Chondrocyte (in vitro differentiated cells): ENCODE data around the gene DGKG. TPM values are rescaled to one million over a fixed set of nuclear protein-coding genes. Genes with fewer than 3 reads are reported as not detected.
A peak's percentile ranks its signal among the peaks of the same experiment; 100 is the strongest.

Experiments
- DNase-seq: peaks from one replicate; pipeline ENCODE4 v3.0.0; 2021; ENCODE audit warnings: mixed read lengths, low spot score
- H3K27ac Mint-ChIP-seq: one replicate; pipeline ENCODE4 v1.8.0; 2021; ENCODE audit warnings: mild to moderate bottlenecking, moderate library complexity, mixed read lengths; ENCODE audit not compliant: unreplicated experiment
- H3K27me3 Mint-ChIP-seq: 2 replicates; pipeline ENCODE4 v1.8.0; 2021; ENCODE audit warnings: low read depth, mixed read lengths
- H3K36me3 Mint-ChIP-seq: 2 replicates; pipeline ENCODE4 v1.8.0; 2021; ENCODE audit warnings: low read depth, mixed read lengths
- H3K4me1 Mint-ChIP-seq: 2 replicates; pipeline ENCODE4 v1.8.0; 2021; ENCODE audit warnings: low read depth, mild to moderate bottlenecking, mixed read lengths
- H3K4me3 Mint-ChIP-seq: one replicate; pipeline ENCODE4 v1.8.0; 2021; ENCODE audit warnings: mild to moderate bottlenecking, moderate library complexity, mixed read lengths; ENCODE audit not compliant: unreplicated experiment
- H3K9me3 Mint-ChIP-seq: 2 replicates; pipeline ENCODE4 v1.8.0; 2021; ENCODE audit warnings: low read depth, mixed read lengths
- CTCF ChIP-seq: fragments of 200-600 bp; sonication (generic); IDR thresholded peaks from 2 replicates; pipeline ENCODE4 v1.5.0; 2021; ENCODE audit warnings: antibody characterized with exemption, mild to moderate bottlenecking, moderate library complexity
- total RNA-seq: library from RNA; stranded (reverse); gene quantifications from 3 replicates; pipeline ENCODE4 v1.2.1, GENCODE V29; 2021

DGKG gene
- total RNA-seq, 1 donor from 2014 or later = 1.6 TPM

DNA sequence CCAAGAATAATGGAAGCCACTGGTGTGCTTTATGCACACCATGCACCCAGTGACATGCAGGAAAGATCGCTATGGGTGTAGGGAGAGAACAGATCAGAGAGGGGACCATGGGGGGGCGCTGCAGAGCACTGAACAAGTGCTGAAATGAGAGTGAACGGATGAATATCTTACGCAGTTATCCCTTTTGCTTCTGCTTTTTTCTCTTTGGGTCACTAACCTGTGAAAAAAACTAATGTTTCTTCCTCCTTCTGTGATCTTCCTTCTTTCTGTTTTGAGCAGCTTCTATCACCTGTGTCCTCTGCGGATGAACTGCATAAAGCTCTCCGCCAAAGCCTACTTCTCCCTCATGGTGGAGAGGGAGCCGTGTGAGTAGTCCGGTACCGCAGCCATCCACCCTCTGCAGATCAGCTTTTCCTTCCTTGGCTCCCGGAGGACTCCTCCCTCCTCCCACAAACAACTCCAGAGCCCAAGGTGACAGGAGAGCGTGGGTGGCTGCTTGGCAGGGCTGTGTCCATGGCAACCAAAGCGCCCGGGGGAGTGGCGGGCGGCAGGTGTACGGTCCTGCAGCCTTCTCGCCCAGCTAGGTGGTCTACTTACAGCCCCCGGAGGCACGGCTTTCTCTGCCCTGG lies 106.2 kb downstream of the DGKG start:
- DNase-seq = no peak
- peaks cover 4% of the 10 kb centered on the region for H3K27me3 Mint-ChIP-seq
- TF ChIP-seq CTCF = peak; percentile 53
- peaks cover 15% of the 10 kb centered on the region for H3K4me1 Mint-ChIP-seq
- no peaks in the 10 kb centered on the region for H3K9me3 Mint-ChIP-seq
- H3K4me3 Mint-ChIP-seq = no peak overlapping the region
- H3K36me3 Mint-ChIP-seq = no peaks in the 10 kb centered on the region
- H3K27ac Mint-ChIP-seq = no peak overlapping the region

GRCh38 chr3:186254676-186255650 lies 107.1 kb downstream of the DGKG start:
- no peak for TF ChIP-seq CTCF
- no peak overlapping the region for H3K4me3 Mint-ChIP-seq
- H3K36me3 Mint-ChIP-seq = no peaks in the 10 kb centered on the region
- no peaks in the 10 kb centered on the region for H3K9me3 Mint-ChIP-seq
- no peak overlapping the region for H3K27ac Mint-ChIP-seq
- no peak for DNase-seq
- H3K27me3 Mint-ChIP-seq = peaks cover 7% of the 10 kb centered on the region
- peaks cover 11% of the 10 kb centered on the region for H3K4me1 Mint-ChIP-seq

- H3K27ac Mint-ChIP-seq = no peak overlapping the region
- no peak for DNase-seq
Measured at GRCh38 chr3:186251948-186252619, 110.0 kb downstream of the DGKG start.

GRCh38 chr3:186248850-186249249 lies 113.2 kb downstream of the DGKG start:
- H3K27me3 Mint-ChIP-seq = peaks cover 12% of the 10 kb centered on the region
- H3K4me1 Mint-ChIP-seq = no peaks in the 10 kb centered on the region
- H3K9me3 Mint-ChIP-seq = no peaks in the 10 kb centered on the region
- DNase-seq = no peak
- H3K4me3 Mint-ChIP-seq = no peak overlapping the region
- H3K27ac Mint-ChIP-seq = no peak overlapping the region
- no peaks in the 10 kb centered on the region for H3K36me3 Mint-ChIP-seq
- no peak for TF ChIP-seq CTCF

More at GRCh38 chr3:186251948-186252619, 110.0 kb downstream of the DGKG start:
- H3K36me3 Mint-ChIP-seq = no peaks in the 10 kb centered on the region
- no peak for TF ChIP-seq CTCF
- no peaks in the 10 kb centered on the region for H3K4me1 Mint-ChIP-seq
- no peaks in the 10 kb centered on the region for H3K9me3 Mint-ChIP-seq
- H3K4me3 Mint-ChIP-seq = no peak overlapping the region
- H3K27me3 Mint-ChIP-seq = peaks cover 13% of the 10 kb centered on the region
